H4 (cell line): ENCODE data around the gene GSAP. TPM values are rescaled to one million over a fixed set of nuclear protein-coding genes. Genes with fewer than 3 reads are reported as not detected.

Source experiments
- DNase-seq: peaks from one replicate; pipeline ENCODE4 v3.0.0-alpha.2; 2015; ENCODE audit warnings: low spot score
- total RNA-seq: library from RNA; depleted of rRNA; stranded (reverse); fragments of >200 nt; shearing (Covaris generic); gene quantifications from 2 replicates; pipeline ENCODE4 v1.2.3, GENCODE V29; 2014

GSAP gene
- total RNA-seq, 1 experiment from 2014 or later: 5.0 TPM

GRCh38 chr7:77407906-77408305 lies 8.2 kb downstream of the GSAP start:
- DNase-seq: no peak

- DNase-seq: no peak
These were observed 9.7 kb downstream of the GSAP start for GRCh38 chr7:77406421-77406820.

- no peak for DNase-seq
These were observed 11.5 kb downstream of the GSAP start for GRCh38 chr7:77404641-77405040.

- DNase-seq: no peak
These were observed 12.2 kb downstream of the GSAP start for GRCh38 chr7:77403957-77404356.

GRCh38 chr7:77402818-77403217 lies 13.3 kb downstream of the GSAP start:
- no peak for DNase-seq

- no peak for DNase-seq
These were observed 15.1 kb downstream of the GSAP start for GRCh38 chr7:77401002-77401401.

GRCh38 chr7:77399816-77400215 lies 16.3 kb downstream of the GSAP start:
- no peak for DNase-seq

- no peak for DNase-seq
These were observed 19.1 kb downstream of the GSAP start for GRCh38 chr7:77396894-77397547.

- DNase-seq: no peak
These were observed 20.5 kb downstream of the GSAP start for GRCh38 chr7:77395626-77396025.

GRCh38 chr7:77393954-77394353 lies 22.2 kb downstream of the GSAP start:
- DNase-seq: no peak

- DNase-seq: no peak
These were observed 22.9 kb downstream of the GSAP start for GRCh38 chr7:77393261-77393660.

GRCh38 chr7:77391230-77391629 lies 24.9 kb downstream of the GSAP start:
- DNase-seq: no peak

GRCh38 chr7:77388055-77388641 lies 28.0 kb downstream of the GSAP start:
- DNase-seq: no peak

GRCh38 chr7:77386165-77386822 lies 29.9 kb downstream of the GSAP start:
- no peak for DNase-seq

GRCh38 chr7:77383333-77383740 lies 32.8 kb downstream of the GSAP start:
- DNase-seq: no peak

- no peak for DNase-seq
These were observed 33.6 kb downstream of the GSAP start for GRCh38 chr7:77382532-77382931.

- DNase-seq: no peak
These were observed 37.6 kb downstream of the GSAP start for GRCh38 chr7:77378584-77378983.

- no peak for DNase-seq
These were observed 45.5 kb downstream of the GSAP start for GRCh38 chr7:77370606-77371005.

- no peak for DNase-seq
These were observed 47.2 kb downstream of the GSAP start for GRCh38 chr7:77368974-77369373.

GRCh38 chr7:77367976-77368375 lies 48.2 kb downstream of the GSAP start:
- DNase-seq: no peak

GRCh38 chr7:77362905-77363304 lies 53.2 kb downstream of the GSAP start:
- no peak for DNase-seq

GRCh38 chr7:77360969-77361368 lies 55.2 kb downstream of the GSAP start:
- DNase-seq: no peak

GRCh38 chr7:77360104-77360503 lies 56.0 kb downstream of the GSAP start:
- DNase-seq: no peak
